Heart right ventricle (tissue), 16 donors: ENCODE data around the gene INHA. TPM values are rescaled to one million over a fixed set of nuclear protein-coding genes. Genes with fewer than 3 reads are reported as not detected.

ENCODE experiments used
- ATAC-seq, 8 donors: fragments of 200-7000 bp; cut with Tn5 transposase; one replicate each; pipeline ENCODE4 v1.9.1; 2020; ENCODE audit warnings: mild to moderate bottlenecking in 8 of 8, moderate library complexity in 8 of 8, moderate number of reproducible peaks in 1 of 8
- DNase-seq, 2 donors: peaks; one replicate each; pipeline ENCODE4 v3.0.0-alpha.2; 2020
- H3K27ac ChIP-seq, 10 donors: fragments of 200-600 bp; sonication (generic) in 2 of 10; one replicate each; pipeline versions ENCODE4 v1.5.0 to v1.8.0; 2020 to 2022; ENCODE audit warnings: mild to moderate bottlenecking in 3 of 10
- H3K27me3 ChIP-seq, 7 donors: fragments of 200-600 bp; one replicate each; pipeline ENCODE4 v1.8.0; 2021 to 2022; ENCODE audit warnings: mild to moderate bottlenecking in 2 of 7
- H3K36me3 ChIP-seq, 9 donors: fragments of 200-600 bp; sonication (generic) in 1 of 9; one replicate each; pipeline versions ENCODE4 v1.5.0 to v1.8.0; 2020 to 2022; ENCODE audit warnings: mild to moderate bottlenecking in 2 of 9
- H3K4me1 ChIP-seq, 9 donors: fragments of 200-600 bp; sonication (generic) in 1 of 9; one replicate each; pipeline versions ENCODE4 v1.5.0 to v1.8.0; 2020 to 2022; ENCODE audit warnings: mild to moderate bottlenecking in 4 of 9
- H3K4me3 ChIP-seq, 10 donors: fragments of 200-600 bp; sonication (generic) in 2 of 10; one replicate each; pipeline versions ENCODE4 v1.5.0 to v1.8.0; 2020 to 2022; ENCODE audit warnings: mild to moderate bottlenecking in 7 of 10, moderate library complexity in 2 of 10
- H3K9me3 ChIP-seq, 11 donors: fragments of 200-600 bp in 10 of 11; sonication (generic) in 2 of 11; one replicate each; pipeline versions ENCODE4 v1.5.0 to v1.8.0; 2013 to 2022; ENCODE audit warnings: mild to moderate bottlenecking in 2 of 11, control low read depth in 1 of 11, moderate library complexity in 1 of 11
- WGBS, 2 donors: extraction: QIAGEN DNeasy Blood & Tissue Kit; methylation state at CpG; one replicate each; pipeline ENCODE4 v1.1.7; 2013; ENCODE audit warnings: inconsistent platforms in 1 of 2; 5-methylcytosine and 5-hydroxymethylcytosine counted together
- intact Hi-C, 10 donors: fragments of 100-400 bp; cut with DNase I; formaldehyde crosslinking; loops; one replicate each; pipeline versions ENCODE4 v1.11.1 to v1.14.2; 2022
- polyA plus RNA-seq, 2 donors: library from polyadenylated mRNA; stranded (reverse); fragments of 200-250 nt; gene quantifications; one replicate each; pipeline ENCODE4 v1.2.3, GENCODE V29; 2013
- total RNA-seq, 10 donors: library from RNA; stranded (reverse); fragmentation: NEBNext Ultra II Directional in 3 of 10; extraction: Animal tissue kit (Norgen Biotek cat#: 25700) in 3 of 10; gene quantifications; one replicate each; pipeline versions ENCODE4 v1.2.1 to v1.2.4, GENCODE V29; 2021 to 2023
- TF ChIP-seq, protein P1 (sequence below), 9 donors: fragments of 200-600 bp; sonication (generic) in 2 of 9; IDR thresholded peaks; one replicate each; pipeline versions ENCODE4 v1.5.0 to v1.8.0; 2021 to 2022; ENCODE audit warnings: antibody characterized with exemption in 9 of 9, mild to moderate bottlenecking in 5 of 9, moderate library complexity in 1 of 9
- donor health status: Arrhythmogenic right ventricular cardiomyopathy.
- donor health status: ischemic (EF 13 %, LVEDD 7.1; RV severe dilation, severe dysfunction).
- donor health status: healthy with polysubstance abuse.
- donor health status: DM: no; HTN: yes; CAD: no.
- donor health status: DM: no; HTN: no; CAD: no.
- donor health status: ischemic (EF 25% LVEDD 6.9; RV normal size, moderate dysfunction).
- donor health status: ischemic (EF 25% LVEDD 5.7; RV mildly dilated, moderate dysfunction).
- donor health status: healthy.
- donor health status: DM: yes; HTN: yes; CAD: no.
- donor health status: Ischemic cardiomyopathy.
- donor health status: ischemic (EF 35%, LVEDD 5.7; RV mildly dilated, moderate dysfunction).
- donor health status: nonischemic (EF 11% LVEDD 7.7; RV severe dilation, severe dysfunction).
- donor health status: DM: yes; HTN: yes; CAD: no.
- donor health status: PGD.
- donor health status: ischemic (EF 29% LVEDD 5.4; RV normal size, mild dysfunction).
- donor health status: nonischemic (EF 23%, LVEDD 6.1; RV moderate dilation, normal function).

Gene INHA
- total and polyA plus RNA-seq, 12 donors = 1.1 to 22.1 (median 3.0) TPM

- TF ChIP-seq, protein P1, sequence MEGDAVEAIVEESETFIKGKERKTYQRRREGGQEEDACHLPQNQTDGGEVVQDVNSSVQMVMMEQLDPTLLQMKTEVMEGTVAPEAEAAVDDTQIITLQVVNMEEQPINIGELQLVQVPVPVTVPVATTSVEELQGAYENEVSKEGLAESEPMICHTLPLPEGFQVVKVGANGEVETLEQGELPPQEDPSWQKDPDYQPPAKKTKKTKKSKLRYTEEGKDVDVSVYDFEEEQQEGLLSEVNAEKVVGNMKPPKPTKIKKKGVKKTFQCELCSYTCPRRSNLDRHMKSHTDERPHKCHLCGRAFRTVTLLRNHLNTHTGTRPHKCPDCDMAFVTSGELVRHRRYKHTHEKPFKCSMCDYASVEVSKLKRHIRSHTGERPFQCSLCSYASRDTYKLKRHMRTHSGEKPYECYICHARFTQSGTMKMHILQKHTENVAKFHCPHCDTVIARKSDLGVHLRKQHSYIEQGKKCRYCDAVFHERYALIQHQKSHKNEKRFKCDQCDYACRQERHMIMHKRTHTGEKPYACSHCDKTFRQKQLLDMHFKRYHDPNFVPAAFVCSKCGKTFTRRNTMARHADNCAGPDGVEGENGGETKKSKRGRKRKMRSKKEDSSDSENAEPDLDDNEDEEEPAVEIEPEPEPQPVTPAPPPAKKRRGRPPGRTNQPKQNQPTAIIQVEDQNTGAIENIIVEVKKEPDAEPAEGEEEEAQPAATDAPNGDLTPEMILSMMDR (IDR thresholded peaks at IDR 0.05) = no peak
- H3K27ac ChIP-seq = no peak overlapping the region
- ATAC-seq = no peak
- H3K9me3 ChIP-seq = no peaks in the 10 kb centered on the region
- peaks cover 8 to 33% (median 27%) of the 10 kb centered on the region in 9 donors for H3K4me1 ChIP-seq
- 96% methylated on average over 26 of the region's 26 CpGs for WGBS, 2 donors
- no peak for DNase-seq
- intact Hi-C loops = no loop called here
- H3K27me3 ChIP-seq = peaks cover 0 to 71% (median 11%) of the 10 kb centered on the region in 7 donors
- H3K4me3 ChIP-seq = no peak overlapping the region
- H3K36me3 ChIP-seq = peaks cover 0 to 11% (median 0%) of the 10 kb centered on the region in 9 donors
Observed at GRCh38 chr2:219547621-219548020, 24.5 kb upstream of the INHA start.

GRCh38 chr2:219548990-219549389 lies 23.1 kb upstream of the INHA start:
- Histone ChIP-seq H3K4me1 (peaks cover 14 to 34% (median 25%) of the 10 kb centered on the region in 9 donors), H3K4me3 (no peak overlapping the region), H3K9me3 (no peaks in the 10 kb centered on the region), H3K36me3 (peaks cover 0 to 11% (median 0%) of the 10 kb centered on the region in 9 donors), H3K27ac (no peak overlapping the region), H3K27me3 (peaks cover 0 to 73% (median 24%) of the 10 kb centered on the region in 7 donors)
- DNase-seq (no peak), ATAC-seq (no peak)
- WGBS, 2 donors = 93% methylated on average over 18 of the region's 18 CpGs
- intact Hi-C loops = no loop called here
- TF ChIP-seq, protein P1 (IDR thresholded peaks at IDR 0.05) = no peak

- WGBS, 2 donors = 86 to 87% methylated on average over 9 of the region's 9 CpGs
- H3K4me3 ChIP-seq = no peak overlapping the region
- ATAC-seq (no peak), DNase-seq (no peak)
- peaks cover 12 to 28% (median 19%) of the 10 kb centered on the region in 9 donors for H3K4me1 ChIP-seq
- H3K27me3 ChIP-seq = peaks cover 0 to 68% (median 29%) of the 10 kb centered on the region in 7 donors
- H3K27ac ChIP-seq = no peak overlapping the region
- TF ChIP-seq, protein P1 (IDR thresholded peaks at IDR 0.05) = no peak
- no peaks in the 10 kb centered on the region for H3K9me3 ChIP-seq
- intact Hi-C loops = loop anchor here in 2 of 10 donors (5.0 kb wide), 1 partner anchor 48 kb away; the partner anchor contains the start of gene STK11IP (in 2 of the 2)
- peaks cover 0 to 11% (median 0%) of the 10 kb centered on the region in 9 donors for H3K36me3 ChIP-seq
Observed at GRCh38 chr2:219549619-219550018, 22.5 kb upstream of the INHA start.

GRCh38 chr2:219551441-219552381 lies 20.4 kb upstream of the INHA start:
- ATAC-seq = peak in 7 of 8 donors; percentile 1 to 20 (median 7)
- TF ChIP-seq, protein P1 (IDR thresholded peaks at IDR 0.05) = no peak
- WGBS, 2 donors = 24 to 35% methylated on average over 53 to 54 of the region's 54 CpGs

More at GRCh38 chr2:219551441-219552381, 20.4 kb upstream of the INHA start:
- no peaks in the 10 kb centered on the region for H3K9me3 ChIP-seq
- intact Hi-C loops = loop anchor here in 2 of 10 donors (5.0 kb wide), 1 partner anchor 46 kb away; the partner anchor contains the start of gene STK11IP (in 2 of the 2)
- DNase-seq = no peak
- H3K36me3 ChIP-seq = peaks cover 0 to 28% (median 0%) of the 10 kb centered on the region in 9 donors
- peaks cover 12 to 22% (median 17%) of the 10 kb centered on the region in 9 donors for H3K4me1 ChIP-seq
- H3K27me3 ChIP-seq = peaks cover 0 to 50% (median 29%) of the 10 kb centered on the region in 7 donors
- H3K27ac ChIP-seq = peak overlapping the region in 2 of 10 donors; percentile 15 to 47
- H3K4me3 ChIP-seq = peak overlapping the region; percentile 10 to 72 (median 58)
